ENCODE measurements around the gene FMN2.

FMN2 gene

GRCh38 chr1:240096974-240097373 lies 5.3 kb downstream of the FMN2 start:
- TF ChIP-seq CTCF (conservative IDR thresholded peaks at IDR 0.05) (no peak), ZFX (IDR thresholded peaks at IDR 0.05) (no peak)
- H3K27ac ChIP-seq, result no peak overlapping the region

GRCh38 chr1:240098534-240098933 lies 6.9 kb downstream of the FMN2 start:
- no peak overlapping the region for H3K27ac ChIP-seq
- TF ChIP-seq ZFX (IDR thresholded peaks at IDR 0.05) (no peak), CTCF (conservative IDR thresholded peaks at IDR 0.05) (no peak)

GRCh38 chr1:240099329-240099728 lies 7.6 kb downstream of the FMN2 start:
- TF ChIP-seq CTCF (conservative IDR thresholded peaks at IDR 0.05) (no peak), ZFX (IDR thresholded peaks at IDR 0.05) (no peak)

GRCh38 chr1:240099748-240100147 lies 8.1 kb downstream of the FMN2 start:
- TF ChIP-seq CTCF (conservative IDR thresholded peaks at IDR 0.05), result no peak
- no peak for TF ChIP-seq ZFX (IDR thresholded peaks at IDR 0.05)
- no peak overlapping the region for H3K27ac ChIP-seq

More at GRCh38 chr1:240099329-240099728, 7.6 kb downstream of the FMN2 start:
- H3K27ac ChIP-seq, result no peak overlapping the region

GRCh38 chr1:240100371-240100934 lies 8.8 kb downstream of the FMN2 start:
- TF ChIP-seq ZFX (IDR thresholded peaks at IDR 0.05), result no peak
- no peak for TF ChIP-seq CTCF (conservative IDR thresholded peaks at IDR 0.05)
- no peak overlapping the region for H3K27ac ChIP-seq

- no peak overlapping the region for H3K27ac ChIP-seq
- TF ChIP-seq CTCF (conservative IDR thresholded peaks at IDR 0.05) (no peak), ZFX (IDR thresholded peaks at IDR 0.05) (no peak)
Observed at GRCh38 chr1:240101306-240101705, 9.6 kb downstream of the FMN2 start.

- no peak for TF ChIP-seq CTCF (conservative IDR thresholded peaks at IDR 0.05)
- no peak for TF ChIP-seq ZFX (IDR thresholded peaks at IDR 0.05)
- no peak overlapping the region for H3K27ac ChIP-seq
Observed at GRCh38 chr1:240101737-240102136, 10.1 kb downstream of the FMN2 start.
